ENCODE data around the gene PARP16. TPM values are rescaled to one million over a fixed set of nuclear protein-coding genes. Genes with fewer than 3 reads are reported as not detected.

Gene PARP16
- total and polyA plus RNA-seq, 9 of the 15 experiments (the other 6 are each of a cell fraction or from before 2014, with no cell fraction given) = 3.0 to 9.9 (median 5.8) TPM

GRCh38 chr15:65323071-65323511 is 36.4 kb upstream of the PARP16 start (continued):
- TF ChIP-seq ZBTB5 (IDR thresholded peaks at IDR 0.05) (no peak), C11orf30 (IDR thresholded peaks at IDR 0.05; ENCODE audit: low read depth) (peak; percentile 76)

GRCh38 chr15:65318870-65319356 is 32.2 kb upstream of the PARP16 start:
- intact Hi-C loops (cut with micrococcal nuclease) = loop anchor here (1.0 to 10.0 kb wide), 3 partner anchors 66 to 316 kb away; no protein-coding TSS in a partner anchor
- FAIRE-seq (peak; percentile 96), DNase-seq (ENCODE audit: extremely low read depth in 1 of 4, low spot score in 3 of 4) (peak; percentile 84 to 91 (median 88)), ATAC-seq (peak; percentile 98)
- POLR2A ChIA-PET = interaction anchor here (1.7 to 13.2 kb wide), 2 partner anchors 11 to 13 kb away, joined by 4 to 194 read pairs; partner anchors contain the start of gene RNU5B-1
- peaks cover 0 to 4% of the 10 kb centered on the region in 2 experiments; a peak in 2 of 5 replicates for H3K4me1 ChIP-seq (replicated peaks in 1 of 2; ENCODE audit: control insufficient read depth in 2 of 2, insufficient read depth in 2 of 2, low read length in 2 of 2)
- CTCF ChIA-PET (ENCODE audit: low intra/inter-chr PET ratio) = interaction anchor here (0.6 to 3.1 kb wide), 4 partner anchors 64 to 130 kb away, joined by 3 to 66 read pairs (median 10); no protein-coding TSS in a partner anchor
- no peak overlapping the region for H2AFZ ChIP-seq (ENCODE audit: low read depth, low read length)
- H3K4me2 ChIP-seq (ENCODE audit: insufficient read depth, low read length) = no peak overlapping the region
- no peaks in the 10 kb centered on the region for H3K79me2 ChIP-seq (ENCODE audit: control insufficient read depth, insufficient read depth, low read length)
- in situ Hi-C loops (cut with MboI) = no loop called here
- H4K20me1 ChIP-seq (replicated peaks; ENCODE audit: control insufficient read depth, insufficient read depth, low read length) = no peaks in the 10 kb centered on the region
- BruUV-seq (replicated peaks) = no TSS peak
- WGBS (ENCODE audit: insufficient coverage, low coverage, missing lambda C conversion rate) = 8% methylated on average over 5 of the region's 5 CpGs
- H3K27me3 ChIP-seq (ENCODE audit: control insufficient read depth in 2 of 2, insufficient read depth in 2 of 2, low read length in 2 of 2) = peaks cover 25 to 48% of the 10 kb centered on the region in 2 experiments
- no peak overlapping the region for H3K27ac ChIP-seq (ENCODE audit: extremely low read depth, low read depth, low read length)
- H3K9me1 ChIP-seq (ENCODE audit: control insufficient read depth, insufficient read depth, low read length) = no peaks in the 10 kb centered on the region
- H3K4me3 ChIP-seq = no peak overlapping the region
- H3K9ac ChIP-seq (ENCODE audit: insufficient read depth in 1 of 2, low read depth in 2 of 2, low read length in 2 of 2) = no peak overlapping the region
- H3K9me3 ChIP-seq (replicated peaks; ENCODE audit: control insufficient read depth, insufficient read depth, low read depth, low read length) = no peaks in the 10 kb centered on the region
- no peaks in the 10 kb centered on the region for H3K36me3 ChIP-seq (ENCODE audit: control insufficient read depth, insufficient read depth, low read length)
- TF ChIP-seq KDM5B (IDR thresholded peaks at IDR 0.05; ENCODE audit: insufficient replicate concordance, low read depth, low read length) (no peak), TAF9B (IDR thresholded peaks at IDR 0.05; ENCODE audit: partially characterized antibody) (no peak), PHF8 (IDR thresholded peaks at IDR 0.05; ENCODE audit: borderline replicate concordance, low read length) (no peak), MYC (IDR thresholded peaks at IDR 0.05; ENCODE audit: low read depth, low read length) (peak; percentile 54; the same call in 1 of the 2 replicates), MYC (CRISPR knock-in tag; IDR thresholded peaks at IDR 0.05; ENCODE audit: borderline replicate concordance, low read depth) (no peak), HMG20A (CRISPR knock-in tag; conservative IDR thresholded peaks at IDR 0.05) (no peak), REST (IDR thresholded peaks at IDR 0.05; ENCODE audit: borderline replicate concordance) (peak; percentile 92), REST (CRISPR knock-in tag; IDR thresholded peaks at IDR 0.05; ENCODE audit: low read depth) (no peak), ZC3H4 (CRISPR knock-in tag; IDR thresholded peaks at IDR 0.05; ENCODE audit: borderline replicate concordance) (no peak)

Measured in K562 (cell line).